ENCODE data around the gene NME7. TPM values are rescaled to one million over a fixed set of nuclear protein-coding genes. Genes with fewer than 3 reads are reported as not detected.

The NME7 gene
- total RNA-seq, 1 donor from 2014 or later = 23.4 TPM

DNA sequence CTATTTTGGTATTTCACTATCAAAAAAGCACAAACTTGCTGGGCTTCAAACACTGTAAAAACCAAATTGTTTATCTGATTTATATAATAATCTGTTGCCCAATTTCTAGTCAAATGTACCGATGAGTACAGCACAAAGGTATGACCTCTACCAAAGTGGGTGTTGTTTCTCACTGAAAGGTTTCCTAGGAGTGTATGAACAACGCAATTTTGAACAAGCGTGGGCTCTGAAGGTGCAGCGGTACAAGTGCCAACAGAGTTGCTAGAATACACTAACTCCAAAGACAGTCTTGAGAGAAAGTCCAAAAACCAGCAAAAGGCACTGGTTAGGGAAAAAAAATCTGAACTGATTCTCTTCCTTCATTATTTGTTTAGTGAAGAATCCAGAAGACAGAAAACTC lies 130.7 kb downstream of the NME7 start:
- H3K9me3 Mint-ChIP-seq = no peaks in the 10 kb centered on the region
- no peaks in the 10 kb centered on the region for H3K36me3 Mint-ChIP-seq (ENCODE audit: low read depth)
- no peaks in the 10 kb centered on the region for H3K27me3 Mint-ChIP-seq (ENCODE audit: low read depth)
- no peak overlapping the region for H3K4me3 Mint-ChIP-seq (ENCODE audit: low read depth)
- peaks cover 9% of the 10 kb centered on the region for H3K4me1 Mint-ChIP-seq (ENCODE audit: low read depth)
- DNase-seq (ENCODE audit: low spot score) = no peak
- no peak overlapping the region for H3K27ac Mint-ChIP-seq
- intact Hi-C loops (cut with micrococcal nuclease) = no loop called here

DNA sequence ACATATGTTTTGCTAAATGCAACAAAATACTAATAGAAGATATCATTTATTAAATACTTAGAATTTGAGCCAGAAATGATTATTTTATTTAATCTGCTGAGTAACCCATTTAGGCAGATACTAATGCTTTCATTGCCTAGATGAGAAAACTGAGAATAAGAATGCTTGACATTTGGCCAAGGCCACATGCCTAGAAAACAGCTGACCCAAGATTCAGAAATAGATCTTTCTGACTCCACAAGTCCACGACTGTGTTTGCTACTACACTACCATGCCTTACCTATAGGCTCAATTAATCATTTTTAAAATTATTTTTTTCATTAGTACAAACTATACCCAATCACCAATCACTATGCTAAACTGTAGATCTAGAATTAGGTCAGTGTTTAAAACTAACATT lies 131.5 kb downstream of the NME7 start:
- intact Hi-C loops (cut with micrococcal nuclease) = no loop called here
- Mint-ChIP-seq H3K4me3 (ENCODE audit: low read depth) (no peak overlapping the region), H3K4me1 (ENCODE audit: low read depth) (peaks cover 9% of the 10 kb centered on the region), H3K9me3 (no peaks in the 10 kb centered on the region), H3K27me3 (ENCODE audit: low read depth) (no peaks in the 10 kb centered on the region), H3K36me3 (ENCODE audit: low read depth) (no peaks in the 10 kb centered on the region), H3K27ac (no peak overlapping the region)
- DNase-seq (ENCODE audit: low spot score) = no peak

DNA sequence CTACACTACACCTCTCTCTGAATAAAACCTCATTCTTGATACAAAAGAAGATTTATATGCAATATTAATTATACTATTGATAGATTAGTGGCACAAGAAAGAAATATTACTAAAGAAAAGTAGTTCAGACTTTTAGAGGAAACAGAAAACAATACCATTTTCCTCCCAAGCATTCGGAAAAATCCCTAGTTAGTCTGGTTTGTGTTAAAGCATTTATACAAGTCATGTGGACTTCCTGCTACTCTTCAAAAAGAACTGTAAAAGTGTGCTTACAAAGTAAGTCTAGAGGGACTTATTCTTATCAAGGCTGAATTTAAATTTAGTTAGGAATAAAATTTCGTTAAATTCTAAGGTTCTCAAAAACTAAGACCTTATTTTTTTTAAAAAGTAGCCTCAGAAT lies 132.0 kb downstream of the NME7 start:
- peaks cover 9% of the 10 kb centered on the region for H3K4me1 Mint-ChIP-seq (ENCODE audit: low read depth)
- no peaks in the 10 kb centered on the region for H3K9me3 Mint-ChIP-seq
- H3K27ac Mint-ChIP-seq = no peak overlapping the region
- no peak for DNase-seq (ENCODE audit: low spot score)
- intact Hi-C loops (cut with micrococcal nuclease) = no loop called here
- no peaks in the 10 kb centered on the region for H3K27me3 Mint-ChIP-seq (ENCODE audit: low read depth)
- no peak overlapping the region for H3K4me3 Mint-ChIP-seq (ENCODE audit: low read depth)
- H3K36me3 Mint-ChIP-seq (ENCODE audit: low read depth) = no peaks in the 10 kb centered on the region

DNA sequence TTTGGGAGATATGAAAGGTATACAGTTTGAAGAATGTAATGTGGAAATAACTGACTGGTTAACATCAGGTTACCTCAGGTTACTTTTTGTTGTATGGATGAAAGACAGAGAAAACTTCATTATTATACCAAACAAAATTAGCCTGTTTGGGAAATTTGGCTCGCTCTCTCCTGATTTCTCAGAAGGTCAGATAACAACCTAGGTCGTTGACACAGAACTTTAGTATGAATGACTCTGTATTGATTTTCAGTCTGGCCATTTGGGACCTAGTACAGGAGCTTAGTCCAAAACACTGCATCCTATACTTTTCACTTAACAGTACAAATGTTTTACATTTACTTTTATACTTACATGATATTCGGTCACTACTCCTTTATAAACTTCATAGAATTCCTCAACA lies 132.8 kb downstream of the NME7 start:
- H3K27me3 Mint-ChIP-seq (ENCODE audit: low read depth) = no peaks in the 10 kb centered on the region
- no peaks in the 10 kb centered on the region for H3K36me3 Mint-ChIP-seq (ENCODE audit: low read depth)
- no peaks in the 10 kb centered on the region for H3K9me3 Mint-ChIP-seq
- peaks cover 6% of the 10 kb centered on the region for H3K4me1 Mint-ChIP-seq (ENCODE audit: low read depth)
- intact Hi-C loops (cut with micrococcal nuclease) = no loop called here
- H3K4me3 Mint-ChIP-seq (ENCODE audit: low read depth) = no peak overlapping the region
- no peak for DNase-seq (ENCODE audit: low spot score)
- no peak overlapping the region for H3K27ac Mint-ChIP-seq

DNA sequence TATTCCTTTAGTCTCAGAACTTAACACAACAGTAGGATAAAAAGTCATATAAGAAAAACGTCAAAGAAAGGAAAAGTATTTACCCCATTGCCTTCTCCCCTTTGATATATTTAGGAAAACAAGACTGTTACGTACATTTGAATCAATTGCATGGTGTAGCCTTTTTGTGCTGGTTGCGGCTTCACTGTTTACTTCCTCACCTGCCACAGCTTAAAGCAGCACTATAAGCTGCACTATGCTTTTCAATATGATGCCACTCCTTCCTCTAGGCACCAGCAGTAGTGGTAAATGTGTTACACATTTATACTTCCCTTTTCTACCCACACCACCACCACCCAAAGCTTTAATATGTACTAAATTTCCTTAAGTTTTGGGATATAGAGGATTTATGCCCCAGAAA lies 150.0 kb downstream of the NME7 start:
- intact Hi-C loops (cut with micrococcal nuclease) = no loop called here
- no peak for DNase-seq (ENCODE audit: low spot score)
- Mint-ChIP-seq H3K4me3 (ENCODE audit: low read depth) (no peak overlapping the region), H3K27me3 (ENCODE audit: low read depth) (no peaks in the 10 kb centered on the region), H3K27ac (no peak overlapping the region), H3K36me3 (ENCODE audit: low read depth) (peaks cover 2% of the 10 kb centered on the region), H3K9me3 (no peaks in the 10 kb centered on the region), H3K4me1 (ENCODE audit: low read depth) (peaks cover 3% of the 10 kb centered on the region)

DNA sequence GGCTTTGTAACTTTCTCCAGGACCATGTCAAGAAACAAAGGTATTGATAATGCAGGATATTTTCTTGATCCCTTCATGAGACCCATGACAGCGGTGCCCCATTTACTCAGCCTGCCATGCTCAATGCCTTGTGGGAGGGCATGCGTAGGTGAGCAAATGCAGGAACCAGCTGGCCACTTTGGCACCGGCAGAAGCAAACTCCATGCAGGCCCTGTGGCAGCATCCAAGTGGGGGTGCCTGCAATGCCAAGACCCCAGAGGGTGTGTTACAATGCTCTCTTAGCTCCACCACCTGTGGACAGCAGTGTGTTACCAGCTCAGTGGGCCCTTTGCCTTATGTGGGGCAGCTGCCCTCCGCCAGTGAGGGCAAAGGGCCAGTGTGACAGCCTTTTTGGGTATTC lies 153.0 kb downstream of the NME7 start:
- Mint-ChIP-seq H3K36me3 (ENCODE audit: low read depth) (peaks cover 2% of the 10 kb centered on the region), H3K9me3 (no peaks in the 10 kb centered on the region), H3K4me1 (ENCODE audit: low read depth) (peaks cover 3% of the 10 kb centered on the region), H3K27me3 (ENCODE audit: low read depth) (no peaks in the 10 kb centered on the region), H3K27ac (no peak overlapping the region), H3K4me3 (ENCODE audit: low read depth) (no peak overlapping the region)
- intact Hi-C loops (cut with micrococcal nuclease) = no loop called here
- no peak for DNase-seq (ENCODE audit: low spot score)

DNA sequence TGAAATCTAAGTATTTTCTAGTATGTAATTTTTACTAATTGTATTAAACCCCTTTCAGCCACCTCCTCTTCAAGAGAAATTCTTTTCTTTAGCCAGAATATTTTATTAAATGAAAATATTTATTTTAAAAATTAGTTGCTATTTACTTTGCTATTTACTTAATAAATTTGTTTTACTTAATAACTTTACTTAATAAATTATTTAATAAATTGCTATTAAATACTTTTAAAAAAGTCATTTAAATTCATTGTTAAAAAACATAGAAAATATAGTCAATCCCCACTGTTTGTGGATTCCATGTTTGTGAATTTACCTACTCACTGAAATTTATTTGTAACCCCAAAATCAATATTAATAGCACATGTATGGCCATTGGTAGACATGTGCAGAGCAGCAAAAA lies 155.5 kb downstream of the NME7 start:
- DNase-seq (ENCODE audit: low spot score) = no peak
- H3K9me3 Mint-ChIP-seq = no peaks in the 10 kb centered on the region
- intact Hi-C loops (cut with micrococcal nuclease) = no loop called here
- no peak overlapping the region for H3K27ac Mint-ChIP-seq
- no peaks in the 10 kb centered on the region for H3K36me3 Mint-ChIP-seq (ENCODE audit: low read depth)
- H3K4me3 Mint-ChIP-seq (ENCODE audit: low read depth) = no peak overlapping the region
- H3K27me3 Mint-ChIP-seq (ENCODE audit: low read depth) = no peaks in the 10 kb centered on the region
- H3K4me1 Mint-ChIP-seq (ENCODE audit: low read depth) = no peaks in the 10 kb centered on the region

DNA sequence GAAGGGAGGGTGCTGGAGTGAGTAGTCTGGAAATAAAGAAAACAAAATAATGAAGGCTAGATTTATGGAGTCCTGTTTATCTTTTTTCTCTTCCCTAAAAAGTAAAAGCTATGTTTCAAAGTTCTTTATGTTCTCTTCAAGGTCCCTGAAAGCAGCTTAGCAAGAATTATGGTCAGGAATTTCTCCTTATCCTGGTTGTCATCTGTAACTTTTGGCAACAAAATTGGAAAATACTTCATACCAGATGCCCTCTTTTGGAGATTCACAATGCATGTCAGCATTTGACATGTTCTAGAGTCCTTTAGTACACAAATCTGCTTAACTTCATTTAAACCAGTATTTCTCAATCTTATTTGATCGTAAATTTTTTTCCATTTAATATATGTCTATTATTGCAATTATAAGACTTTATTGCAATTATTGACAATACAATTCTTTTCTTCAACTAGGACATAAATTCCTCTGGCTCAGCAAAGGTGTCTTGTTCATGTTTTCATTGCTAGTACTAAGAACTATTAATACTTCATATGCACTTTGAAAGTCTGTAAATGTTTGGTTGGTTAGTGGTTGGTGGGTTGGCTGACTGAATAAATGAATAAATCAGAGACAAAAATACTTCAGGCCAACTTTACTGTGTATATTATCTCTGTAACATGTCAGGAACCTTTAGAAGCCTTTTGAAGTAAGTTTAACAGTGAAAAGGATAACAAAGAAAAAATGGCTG lies 159.6 kb downstream of the NME7 start:
- intact Hi-C loops (cut with micrococcal nuclease) = no loop called here
- H3K4me1 Mint-ChIP-seq (ENCODE audit: low read depth) = no peaks in the 10 kb centered on the region
- H3K27ac Mint-ChIP-seq = no peak overlapping the region

DNA sequence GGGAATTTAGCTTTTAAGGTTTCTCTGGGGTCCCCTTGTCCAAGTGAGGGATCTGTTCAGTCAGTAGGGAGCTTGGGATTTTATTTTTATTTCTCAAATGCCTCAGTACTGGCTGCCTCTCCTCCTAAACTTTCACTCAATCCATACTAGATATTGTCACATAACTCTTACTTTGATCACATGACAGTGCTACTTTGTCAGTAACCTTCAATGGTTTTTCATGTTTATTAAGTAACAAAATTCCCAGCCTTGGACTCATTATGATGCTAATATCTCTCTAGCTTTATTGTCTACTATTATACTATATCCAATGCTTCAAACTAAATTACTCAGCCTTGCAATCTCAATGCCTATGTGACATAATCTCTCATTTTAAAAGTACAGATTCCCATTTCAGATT lies 163.4 kb downstream of the NME7 start:
- no peak overlapping the region for H3K4me3 Mint-ChIP-seq (ENCODE audit: low read depth)
- no peaks in the 10 kb centered on the region for H3K27me3 Mint-ChIP-seq (ENCODE audit: low read depth)
- no peak overlapping the region for H3K27ac Mint-ChIP-seq
- no peaks in the 10 kb centered on the region for H3K36me3 Mint-ChIP-seq (ENCODE audit: low read depth)
- no peaks in the 10 kb centered on the region for H3K4me1 Mint-ChIP-seq (ENCODE audit: low read depth)
- no peak for DNase-seq (ENCODE audit: low spot score)
- no peaks in the 10 kb centered on the region for H3K9me3 Mint-ChIP-seq
- intact Hi-C loops (cut with micrococcal nuclease) = no loop called here

More for the DNA sequence above, 159.6 kb downstream of the NME7 start:
- no peak for DNase-seq (ENCODE audit: low spot score)
- Mint-ChIP-seq H3K36me3 (ENCODE audit: low read depth) (no peaks in the 10 kb centered on the region), H3K27me3 (ENCODE audit: low read depth) (no peaks in the 10 kb centered on the region), H3K9me3 (no peaks in the 10 kb centered on the region), H3K4me3 (ENCODE audit: low read depth) (no peak overlapping the region)

DNA sequence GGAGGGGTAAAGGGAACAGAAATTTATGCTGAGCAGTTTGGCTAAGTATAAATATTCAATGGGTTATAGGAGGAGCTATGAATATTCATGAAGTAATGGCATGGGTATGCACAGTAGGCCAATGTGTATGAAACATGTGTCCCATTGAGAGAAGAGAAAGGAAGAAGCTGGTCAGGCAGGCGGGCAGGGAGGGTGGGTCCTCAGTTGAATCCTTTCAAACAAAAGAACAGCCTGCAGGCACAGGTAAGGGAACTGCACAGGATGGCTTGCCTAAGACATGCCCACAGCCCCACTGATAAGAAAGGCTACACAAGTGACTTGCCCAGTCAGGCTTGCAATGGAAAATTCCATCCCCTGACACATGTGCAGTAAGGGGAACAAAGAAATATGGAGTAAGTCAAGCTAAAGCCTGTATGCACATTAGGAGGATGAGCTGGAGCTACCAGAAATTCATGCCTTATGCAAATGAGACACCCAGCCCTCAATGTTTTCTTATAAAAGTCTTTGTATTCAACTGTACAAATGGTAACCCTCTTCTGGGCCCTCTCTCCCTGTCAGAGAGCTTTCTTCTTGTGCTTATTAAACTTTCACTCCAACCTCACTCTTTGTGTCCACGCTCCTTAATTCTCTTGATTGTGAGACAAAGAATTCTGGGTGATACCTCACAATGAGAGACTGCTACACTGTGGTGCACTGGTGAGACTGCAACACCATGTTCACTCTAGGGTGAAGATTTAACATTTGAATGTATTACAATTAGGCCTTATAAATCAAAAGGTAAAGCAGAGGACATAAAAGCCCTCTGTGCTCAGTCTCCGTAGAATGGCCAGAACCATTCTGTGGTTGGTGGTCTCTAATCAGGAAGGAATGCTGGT lies 164.6 kb downstream of the NME7 start:
- no peaks in the 10 kb centered on the region for H3K4me1 Mint-ChIP-seq (ENCODE audit: low read depth)
- no peak for DNase-seq (ENCODE audit: low spot score)
- no peaks in the 10 kb centered on the region for H3K9me3 Mint-ChIP-seq
- H3K4me3 Mint-ChIP-seq (ENCODE audit: low read depth) = no peak overlapping the region
- H3K27ac Mint-ChIP-seq = no peak overlapping the region
- intact Hi-C loops (cut with micrococcal nuclease) = no loop called here
- no peaks in the 10 kb centered on the region for H3K36me3 Mint-ChIP-seq (ENCODE audit: low read depth)
- H3K27me3 Mint-ChIP-seq (ENCODE audit: low read depth) = no peaks in the 10 kb centered on the region

DNA sequence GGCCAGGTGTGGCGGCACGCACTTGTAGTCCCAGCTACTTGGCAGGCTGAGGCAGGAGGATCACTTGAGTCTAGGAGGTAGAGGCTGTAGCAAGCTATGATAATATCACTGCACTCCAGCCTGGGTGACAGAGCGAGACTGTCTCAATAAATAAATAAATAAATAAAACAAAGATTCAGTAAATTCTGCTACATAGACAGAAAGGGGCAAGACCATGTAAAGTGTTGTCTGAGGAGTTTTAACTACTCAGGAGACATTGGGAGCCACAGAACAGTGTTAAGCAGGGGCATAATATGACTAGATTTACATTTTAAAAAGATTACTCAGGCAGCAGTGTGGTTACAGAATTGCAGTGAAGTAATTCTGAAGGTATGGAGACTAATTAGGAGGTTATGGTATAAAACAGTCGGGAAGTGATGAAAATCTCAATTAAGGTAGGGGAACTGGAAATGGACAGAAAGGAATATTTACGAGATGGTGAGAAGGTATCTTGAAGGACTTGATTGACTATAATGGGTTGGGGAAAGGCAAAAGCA lies 166.4 kb downstream of the NME7 start:
- Mint-ChIP-seq H3K27me3 (ENCODE audit: low read depth) (no peaks in the 10 kb centered on the region), H3K9me3 (no peaks in the 10 kb centered on the region), H3K36me3 (ENCODE audit: low read depth) (no peaks in the 10 kb centered on the region), H3K27ac (no peak overlapping the region), H3K4me3 (ENCODE audit: low read depth) (no peak overlapping the region), H3K4me1 (ENCODE audit: low read depth) (no peaks in the 10 kb centered on the region)
- intact Hi-C loops (cut with micrococcal nuclease) = no loop called here
- DNase-seq (ENCODE audit: low spot score) = no peak

DNA sequence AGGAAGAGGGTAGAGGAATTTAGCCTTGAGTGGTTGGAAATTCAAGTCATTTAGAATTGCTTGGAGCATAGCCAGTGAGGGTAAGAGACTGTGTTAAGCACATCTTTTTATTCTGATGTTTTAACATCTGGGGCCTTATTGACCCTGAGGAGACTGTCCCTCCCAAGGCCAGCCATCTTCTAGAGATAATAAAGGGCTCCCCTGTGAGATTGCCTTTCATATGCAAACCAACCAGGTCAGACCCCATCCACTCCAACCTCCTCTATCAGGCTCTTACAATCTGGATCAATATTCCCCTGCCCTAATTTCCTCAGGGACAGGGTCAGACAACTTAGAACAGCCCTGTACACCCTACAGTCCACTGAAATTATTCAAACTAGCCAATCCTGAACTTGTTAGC lies 167.3 kb downstream of the NME7 start:
- no peak for DNase-seq (ENCODE audit: low spot score)
- Mint-ChIP-seq H3K36me3 (ENCODE audit: low read depth) (no peaks in the 10 kb centered on the region), H3K9me3 (no peaks in the 10 kb centered on the region), H3K27me3 (ENCODE audit: low read depth) (no peaks in the 10 kb centered on the region), H3K27ac (no peak overlapping the region), H3K4me3 (ENCODE audit: low read depth) (no peak overlapping the region), H3K4me1 (ENCODE audit: low read depth) (no peaks in the 10 kb centered on the region)
- intact Hi-C loops (cut with micrococcal nuclease) = no loop called here

DNA sequence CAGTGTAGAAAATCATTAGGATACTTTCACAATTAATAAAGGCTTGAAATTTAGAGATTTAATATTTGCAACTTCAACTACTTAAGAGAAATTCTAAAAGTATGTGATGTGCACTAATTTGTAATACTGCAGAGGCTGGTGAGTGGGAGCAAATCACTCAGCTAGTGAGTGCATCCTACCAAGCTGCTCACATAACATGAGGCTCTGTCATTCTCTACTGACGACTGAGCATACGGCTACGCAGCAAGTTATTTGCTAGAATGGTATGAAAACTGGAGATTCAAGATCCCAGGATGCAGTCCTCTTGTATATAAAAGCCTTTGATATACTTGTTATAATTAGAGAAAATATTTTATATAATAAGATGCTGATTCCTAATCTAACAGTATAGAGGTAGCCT lies 171.0 kb downstream of the NME7 start:
- H3K4me3 Mint-ChIP-seq (ENCODE audit: low read depth) = no peak overlapping the region
- H3K36me3 Mint-ChIP-seq (ENCODE audit: low read depth) = no peaks in the 10 kb centered on the region
- H3K27me3 Mint-ChIP-seq (ENCODE audit: low read depth) = no peaks in the 10 kb centered on the region
- no peak overlapping the region for H3K27ac Mint-ChIP-seq
- DNase-seq (ENCODE audit: low spot score) = no peak
- H3K4me1 Mint-ChIP-seq (ENCODE audit: low read depth) = no peaks in the 10 kb centered on the region
- intact Hi-C loops (cut with micrococcal nuclease) = no loop called here
- no peaks in the 10 kb centered on the region for H3K9me3 Mint-ChIP-seq
